ENCODE measurements around the gene IDI2.
"Not testable (repeated sequence)": the region's sequence is repeated elsewhere in the genome, so short reads cannot be mapped to it uniquely, and the experiment has no call there.

IDI2 gene

DNA sequence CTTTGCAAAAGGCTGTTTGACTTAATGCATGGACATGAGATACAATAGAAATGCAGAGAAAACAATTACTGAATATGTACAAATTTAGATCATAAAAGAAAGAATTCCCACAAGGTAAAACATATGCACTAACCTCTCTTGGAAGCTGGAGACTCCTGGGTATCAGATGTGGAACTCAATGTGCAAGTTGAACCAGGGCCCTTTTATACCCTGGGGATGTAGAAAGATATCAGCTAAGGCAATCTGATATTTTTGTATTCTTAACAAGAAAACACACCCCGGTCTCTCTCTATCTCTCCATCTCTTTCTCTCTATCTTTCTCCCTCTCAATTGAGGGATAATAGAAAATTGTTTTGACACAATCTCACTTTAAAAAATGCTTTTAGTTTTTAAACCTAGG, at the start of gene IDI2:
IDI2 (minus strand) TSS at position 177 of the 400 bp plus-strand sequence. CDS start 1,136 bp downstream, outside the sequence.
- DNase-seq, result no peak

DNA sequence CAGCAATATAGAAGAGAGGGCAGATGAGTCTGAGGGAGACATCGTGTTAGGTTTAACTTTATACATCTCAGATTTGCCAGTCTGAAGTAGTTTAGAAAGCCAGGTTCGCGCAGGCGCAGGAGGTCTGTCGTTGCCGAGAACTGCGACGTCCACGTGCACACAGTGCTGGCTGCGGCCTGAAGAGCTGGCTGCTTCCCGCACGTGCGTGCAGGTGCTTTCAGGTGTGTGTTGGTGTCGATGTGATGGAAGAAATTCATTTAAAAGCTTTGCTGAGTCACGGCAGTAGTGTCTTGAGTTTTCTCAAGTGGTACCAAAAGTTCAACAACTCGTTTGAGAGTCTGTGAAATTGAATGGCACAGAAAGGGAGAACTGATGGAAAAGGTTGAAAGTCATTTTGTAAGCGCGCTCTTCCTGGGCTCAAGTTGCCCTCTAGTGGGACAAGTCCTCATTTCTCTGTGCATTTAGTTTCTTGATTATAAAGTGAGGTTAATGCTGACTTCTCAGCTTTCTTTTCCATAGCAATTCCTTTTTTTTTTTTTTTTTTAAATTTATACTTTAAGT, 49.2 kb upstream of the IDI2 start:
- no peak for DNase-seq

DNA sequence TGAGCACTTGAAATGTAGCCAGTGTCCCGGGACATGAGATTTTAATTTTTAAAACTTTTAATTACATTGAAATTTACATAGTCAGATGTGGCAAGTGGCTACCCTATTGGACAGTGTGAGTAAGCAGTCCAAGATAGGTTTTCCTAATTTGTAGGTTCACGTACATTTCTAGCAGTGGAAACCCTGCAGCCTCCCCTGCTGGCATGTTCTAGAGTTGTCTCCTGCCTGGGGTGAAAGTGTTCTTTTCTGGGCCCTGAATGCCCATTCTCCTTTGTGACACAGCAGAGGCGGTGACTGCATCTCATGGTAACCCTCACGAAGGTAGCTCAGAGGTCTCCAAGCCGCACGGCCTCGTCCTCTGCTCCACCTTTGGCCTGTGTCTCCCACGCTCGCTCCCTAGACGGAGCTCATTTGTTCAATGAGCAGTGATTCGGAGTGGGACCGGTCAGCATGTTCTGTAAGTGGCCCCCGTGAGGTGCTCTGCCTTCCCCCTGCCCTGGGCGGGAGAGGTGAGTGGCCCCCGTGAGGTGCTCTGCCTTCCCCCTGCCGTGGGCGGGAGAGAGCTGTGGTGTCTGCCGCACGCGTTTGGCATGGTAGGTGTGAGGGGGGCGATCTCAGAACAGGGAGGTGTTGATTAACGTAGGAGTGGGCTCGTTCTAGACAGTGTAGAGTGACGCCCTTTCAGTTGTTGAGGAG, 48.5 kb upstream of the IDI2 start:
- no peak for DNase-seq

DNA sequence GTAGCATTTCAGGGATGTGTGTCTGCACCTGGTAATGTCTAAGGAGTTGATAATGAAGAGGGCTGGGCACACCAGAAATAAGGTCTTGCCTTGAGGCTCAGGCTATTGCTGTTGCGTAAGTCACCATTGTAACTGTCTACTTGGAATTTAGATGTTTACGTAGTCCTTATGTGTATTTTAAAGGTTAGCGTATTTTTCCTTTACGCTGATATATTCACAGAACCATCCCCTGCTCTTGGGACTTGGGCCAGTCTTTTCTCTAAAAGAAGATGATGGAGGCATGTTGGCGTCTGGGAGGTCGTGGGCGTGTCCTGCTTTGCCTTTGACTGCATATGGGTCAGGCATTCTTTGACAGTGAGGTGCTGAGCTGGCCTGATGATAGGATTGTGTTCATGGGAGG, 45.3 kb upstream of the IDI2 start:
- DNase-seq, result no peak

DNA sequence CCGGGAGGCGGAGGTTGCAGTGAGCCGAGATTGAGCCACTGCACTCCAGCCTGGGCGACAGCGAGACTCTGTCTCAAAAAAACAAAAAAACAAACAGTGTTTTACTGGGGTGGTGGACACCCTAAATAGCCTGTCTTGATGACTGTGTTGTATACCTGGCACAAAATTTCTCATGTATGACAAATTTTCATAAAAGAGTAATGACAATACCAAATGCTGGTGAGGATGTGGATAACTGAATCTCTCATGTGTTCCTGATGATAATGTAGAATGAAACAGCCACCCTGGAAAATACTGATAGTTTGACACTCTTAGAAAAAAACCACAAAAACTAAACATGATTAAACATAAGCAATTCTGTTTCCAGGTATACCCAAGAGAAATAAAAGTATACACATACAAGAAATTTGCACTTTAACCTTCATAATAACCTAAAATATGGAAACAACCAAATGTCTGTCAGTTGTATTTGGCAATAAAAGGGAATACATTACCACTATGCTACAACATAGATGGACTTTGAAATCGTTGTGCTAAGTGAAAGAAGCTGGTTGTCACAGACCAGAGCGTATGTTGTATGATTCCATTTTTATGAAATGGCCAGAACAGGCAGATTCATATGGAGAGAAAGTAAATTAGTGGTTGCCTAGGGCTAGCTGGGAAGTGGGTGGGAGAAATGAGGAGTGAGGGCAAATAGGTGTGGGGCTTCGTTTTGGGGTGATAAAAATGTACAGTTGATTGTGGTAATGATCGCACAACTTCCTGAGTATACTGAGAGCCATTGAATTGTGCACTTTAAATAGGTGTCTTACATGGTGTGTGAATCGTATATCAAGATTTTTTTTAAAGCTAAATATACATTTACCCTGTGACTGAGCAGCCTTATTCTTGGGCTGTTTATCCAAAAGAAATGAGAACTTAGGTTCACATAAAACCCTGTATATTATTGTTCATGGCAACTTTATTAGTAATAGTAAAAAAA, 43.0 kb upstream of the IDI2 start:
- DNase-seq, result no peak

DNA sequence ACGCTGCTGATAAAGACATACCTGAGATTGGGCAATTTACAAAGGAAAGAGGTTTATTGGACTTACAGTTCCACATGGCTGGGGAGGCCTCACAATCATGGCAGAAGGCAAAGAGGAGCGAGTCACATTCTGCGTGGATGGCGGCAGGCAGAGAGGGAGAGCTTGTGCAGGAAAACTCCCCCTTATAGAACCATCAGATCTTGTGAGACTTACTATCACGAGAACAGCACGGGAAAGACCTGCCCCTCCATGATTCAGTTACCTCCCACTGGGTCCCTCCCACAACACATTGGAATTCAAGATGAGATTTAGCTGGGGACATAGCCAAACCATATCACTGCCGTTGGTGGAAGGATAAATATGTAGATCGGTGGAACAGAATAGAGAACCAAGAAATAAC, 41.1 kb upstream of the IDI2 start:
- DNase-seq, result not testable (repeated sequence)

DNA sequence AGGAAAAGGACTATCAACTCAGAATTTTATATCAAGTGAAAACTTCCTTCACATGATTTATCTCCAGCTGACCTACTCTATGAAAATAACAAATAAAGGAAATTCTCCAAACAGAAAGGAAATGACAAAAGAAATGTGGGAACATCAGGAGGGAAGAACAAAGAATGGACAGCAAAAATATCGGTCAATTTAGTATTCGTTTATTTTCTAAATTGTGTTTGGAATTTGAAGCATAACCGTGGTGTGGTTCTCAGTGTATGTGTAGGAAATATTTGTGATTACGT, 39.2 kb upstream of the IDI2 start:
- DNase-seq, result no peak

DNA sequence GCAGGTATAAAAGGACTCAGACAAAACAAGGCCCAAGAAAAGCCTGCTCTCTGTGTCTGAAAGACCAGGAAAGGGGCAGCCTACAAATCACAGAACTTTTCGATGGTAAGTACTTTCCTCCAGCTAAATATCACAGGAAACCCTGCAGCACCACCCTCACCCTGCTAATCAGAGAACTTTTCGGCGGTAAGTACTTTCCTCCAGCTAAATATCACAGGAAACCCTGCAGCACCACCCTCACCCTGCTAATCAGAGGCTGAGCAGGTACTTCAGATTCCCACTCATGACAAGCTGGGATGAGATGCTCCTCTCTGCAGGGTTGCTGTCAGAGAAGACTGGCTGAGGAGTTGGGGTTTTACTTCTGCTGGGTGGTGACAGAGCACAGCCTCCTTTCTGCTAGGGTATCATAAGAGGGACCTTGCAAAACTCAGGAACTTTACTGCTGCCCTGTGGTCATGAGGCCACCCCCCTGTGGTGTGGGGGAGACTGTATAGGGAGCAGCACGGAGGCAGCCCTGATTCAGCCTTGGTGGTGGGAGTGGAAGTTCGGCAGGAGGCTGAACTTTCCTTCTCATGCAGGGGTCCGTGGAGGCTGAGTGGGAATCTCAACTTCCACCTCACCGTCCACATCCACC, 37.7 kb upstream of the IDI2 start:
- DNase-seq, result no peak

DNA sequence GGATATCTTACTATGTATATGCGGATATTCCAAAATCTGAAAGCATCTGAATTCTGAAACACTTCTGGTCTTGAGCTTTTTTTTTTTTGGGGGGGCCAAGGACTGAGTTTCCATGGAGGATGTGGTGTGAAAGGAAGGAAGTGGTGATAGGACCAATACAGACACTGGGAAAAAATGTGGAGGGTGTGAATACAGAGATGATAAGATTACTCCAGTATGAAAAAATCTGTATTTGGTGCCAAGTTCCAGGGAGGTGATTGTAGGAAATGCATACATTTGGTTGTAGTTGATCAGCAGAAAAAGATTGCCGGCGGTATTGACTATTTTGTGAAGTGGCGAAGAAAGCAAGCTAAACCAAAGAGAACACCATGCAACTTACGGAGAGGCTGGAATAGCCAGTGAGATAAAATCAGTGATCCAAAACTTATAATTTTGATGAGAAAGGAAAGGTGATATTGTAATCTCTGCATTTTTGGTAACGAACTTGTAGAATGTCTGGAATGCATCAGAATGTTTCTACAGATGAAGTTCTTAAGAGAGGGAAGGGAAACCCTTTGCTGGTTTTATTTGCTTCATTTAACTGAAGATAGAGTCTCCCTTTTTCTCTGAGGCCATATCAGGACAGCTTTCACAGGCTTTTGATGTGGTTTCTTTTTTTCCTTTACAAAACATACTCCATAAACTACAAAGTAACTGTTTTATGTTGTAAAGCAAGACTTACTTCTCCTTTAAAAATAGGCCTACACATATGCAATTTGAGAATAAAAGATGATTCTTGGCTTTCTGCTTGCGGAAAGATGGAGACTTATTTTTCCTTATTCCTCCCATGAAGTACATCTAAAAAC, 36.5 kb upstream of the IDI2 start:
- no peak for DNase-seq

DNA sequence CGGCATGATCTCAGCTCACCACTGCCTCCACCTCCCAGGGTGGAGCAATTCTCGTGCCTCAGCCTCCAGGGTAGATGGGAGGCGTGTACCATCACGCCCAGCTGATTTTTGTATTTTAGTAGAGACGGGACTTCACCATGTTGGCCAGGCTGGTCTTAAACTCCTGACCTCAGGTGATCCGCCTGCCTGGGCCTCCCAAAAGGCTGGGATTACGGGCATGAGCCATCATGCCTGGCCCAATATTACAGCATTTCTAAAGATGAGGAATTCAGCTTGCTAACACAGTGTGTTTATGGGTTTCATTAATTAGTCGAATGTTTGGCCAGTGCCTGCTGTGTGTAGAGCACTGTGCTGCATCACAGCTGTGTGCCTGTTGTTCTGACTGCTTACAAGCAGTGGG, 34.2 kb upstream of the IDI2 start:
- DNase-seq, result no peak

DNA sequence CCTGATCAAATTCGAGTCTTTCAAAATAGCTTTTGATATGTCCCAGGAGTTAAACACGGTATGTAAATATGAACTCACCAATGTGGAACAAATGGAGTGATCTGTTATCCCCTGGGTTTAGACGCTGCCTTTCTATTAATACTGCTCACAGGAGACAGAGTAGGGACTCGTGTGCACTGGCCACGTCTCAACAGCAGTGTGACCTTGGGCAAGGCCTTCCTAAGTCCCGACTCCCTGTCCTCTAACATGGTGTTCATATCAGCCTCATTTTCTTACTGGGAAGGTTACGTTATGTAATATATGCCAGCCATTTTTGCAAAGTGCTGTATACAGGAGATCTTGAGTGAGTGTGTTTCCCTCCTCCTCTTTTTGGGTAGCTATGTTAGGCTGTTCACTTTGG, 32.4 kb upstream of the IDI2 start:
- DNase-seq, result no peak

DNA sequence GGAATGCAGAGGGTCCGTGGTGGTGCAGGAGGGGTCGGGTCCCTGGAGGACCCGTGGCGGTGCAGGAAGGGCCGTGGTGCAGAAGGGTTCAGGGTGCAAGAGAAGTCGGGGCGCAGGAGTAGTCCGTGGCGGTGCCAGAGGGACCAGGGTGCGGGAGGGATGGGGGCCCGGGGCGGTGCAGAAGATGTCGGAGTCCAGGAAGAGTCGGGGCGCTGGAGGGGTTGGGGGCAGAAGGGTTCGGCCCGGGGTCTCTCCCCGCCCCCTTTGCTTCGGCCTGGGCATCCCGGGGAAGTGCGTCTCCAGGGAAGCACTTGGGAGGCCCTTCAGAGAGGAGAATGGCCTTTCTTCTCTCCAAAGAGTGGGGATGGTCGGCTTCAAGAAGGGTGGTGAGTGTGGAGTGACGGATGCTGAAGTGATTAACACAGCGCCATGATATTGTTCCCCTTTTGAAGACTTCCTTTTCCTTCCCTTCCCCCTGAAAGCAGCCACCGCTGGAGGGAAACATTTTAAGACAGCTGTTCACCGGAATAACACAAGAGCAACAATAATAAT, 31.5 kb upstream of the IDI2 start:
- DNase-seq, result no peak

DNA sequence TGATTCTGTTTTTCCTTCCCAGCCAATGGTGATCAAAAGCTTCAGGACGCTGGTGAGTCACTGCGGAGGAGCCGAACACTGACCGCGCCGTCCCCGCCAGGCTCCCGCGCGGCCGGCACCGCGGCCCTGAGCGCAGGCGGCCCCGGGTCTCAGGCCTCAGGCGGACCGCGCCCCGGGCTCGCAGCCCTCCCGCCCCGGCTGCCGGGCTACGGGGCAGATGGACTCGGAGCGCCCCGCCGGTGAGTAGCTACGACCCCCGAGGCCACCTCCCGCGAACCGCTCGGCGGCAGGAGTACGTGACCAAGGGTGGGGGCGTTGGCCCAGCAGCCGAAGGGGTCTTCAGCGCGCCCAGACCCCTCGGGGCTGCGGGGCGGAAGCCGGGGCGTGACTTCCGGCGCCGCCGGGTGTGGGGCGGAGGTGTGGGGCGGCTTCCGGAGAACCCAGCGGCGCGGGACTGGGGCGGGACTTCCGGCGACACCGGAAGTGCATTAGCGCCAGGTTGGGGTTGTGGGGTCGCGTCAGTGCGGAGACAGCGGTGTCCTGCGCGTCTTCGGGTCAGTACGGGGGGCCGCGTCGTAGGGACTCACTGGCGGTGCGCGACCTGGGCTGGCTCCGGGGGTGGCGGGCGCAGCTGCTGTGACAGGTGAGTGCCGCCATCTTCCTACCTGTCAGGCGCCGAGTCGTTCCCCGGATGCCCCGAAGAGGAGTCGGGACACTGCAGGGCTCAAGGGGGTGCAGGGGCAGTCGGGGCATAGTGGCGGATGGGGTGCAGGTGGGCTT, 30.9 kb upstream of the IDI2 start, which contains the start of gene WDR37:
WDR37 (plus strand) TSS at position 60 of the 780 bp plus-strand sequence. CDS start 15,771 bp downstream, outside the sequence.
- peak in 50 of 51 donors; percentile 21 to 91 (median 78) for DNase-seq

DNA sequence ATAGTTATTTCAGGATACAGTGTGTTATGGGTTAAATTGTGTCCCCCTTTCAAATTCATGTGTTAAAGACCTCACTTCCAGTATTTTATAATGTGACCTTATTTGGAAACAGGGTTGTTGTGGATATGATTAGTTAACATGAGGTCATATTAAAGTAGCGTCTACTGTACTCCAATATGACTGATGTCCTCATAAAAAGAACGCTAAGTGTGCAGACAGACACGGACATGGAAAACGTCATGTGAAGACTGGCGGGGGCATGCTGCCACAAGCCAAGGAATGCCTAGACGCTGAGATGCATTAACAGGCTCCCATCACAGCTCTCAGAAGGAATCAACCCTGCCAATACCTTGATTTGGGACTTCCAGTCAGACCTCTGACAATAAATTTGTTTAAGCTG, 29.0 kb upstream of the IDI2 start:
- DNase-seq, result no peak

DNA sequence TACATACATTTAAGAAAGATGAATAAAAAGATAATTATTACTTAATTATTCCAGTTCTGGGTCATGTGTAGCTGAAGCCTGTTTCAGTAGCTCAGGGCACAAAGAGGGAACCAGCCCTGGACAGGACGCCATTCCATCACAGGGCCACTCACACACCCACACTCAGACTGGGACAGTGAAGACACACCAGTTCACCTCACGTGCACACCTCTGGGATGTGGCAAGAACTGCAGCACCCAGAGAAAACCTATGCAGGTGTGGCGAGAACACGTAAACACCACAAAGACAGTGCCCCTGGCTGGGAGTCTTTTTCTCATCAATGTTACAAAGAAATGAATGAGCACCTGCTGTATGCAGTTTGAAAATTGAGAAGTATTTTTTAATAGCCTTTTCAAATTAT, 24.9 kb upstream of the IDI2 start:
- no peak for DNase-seq

DNA sequence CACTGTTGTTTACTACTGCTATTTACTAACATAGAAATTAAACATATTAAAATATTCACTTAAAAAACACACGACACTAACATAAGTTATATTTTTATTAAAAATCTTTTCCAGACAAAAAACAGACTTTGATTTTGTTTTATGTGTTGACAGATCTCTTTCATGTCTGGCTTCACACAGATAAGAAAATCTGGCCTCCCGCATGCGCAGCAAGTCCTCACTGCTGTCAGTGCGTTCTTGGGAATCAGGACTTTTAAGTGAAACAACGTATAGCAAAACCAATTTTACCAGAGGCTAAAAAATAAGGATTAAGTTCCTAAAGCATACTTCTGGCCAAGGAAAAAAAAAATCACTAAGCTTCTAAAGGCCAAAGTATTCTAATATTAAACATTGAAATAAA, 24.5 kb upstream of the IDI2 start:
- no peak for DNase-seq

DNA sequence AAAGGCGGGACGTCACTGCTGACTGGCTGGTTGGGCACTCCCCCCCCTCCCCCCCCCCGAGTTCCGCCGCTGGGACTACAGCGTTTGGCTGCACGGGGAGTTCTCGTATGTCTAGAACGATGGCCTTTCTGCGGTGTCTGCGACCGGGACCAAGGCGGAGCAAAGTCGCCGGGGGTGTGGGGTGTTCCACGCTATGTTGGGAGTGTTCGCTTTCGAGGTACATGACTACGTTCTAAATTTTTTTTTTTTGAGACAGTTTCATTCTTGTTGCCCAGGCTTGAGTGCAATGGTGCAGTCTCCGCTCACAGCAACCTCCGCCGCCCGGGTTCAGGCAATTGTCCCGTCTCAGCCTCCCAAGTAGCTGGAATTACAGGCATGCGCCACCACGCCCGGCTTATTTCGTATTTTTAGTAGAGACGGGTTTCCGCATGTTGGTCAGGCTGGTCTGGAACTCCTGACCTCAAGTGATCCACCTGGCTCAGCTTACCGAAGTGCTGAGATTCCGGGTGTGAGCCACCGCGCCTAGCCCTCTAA, 23.8 kb upstream of the IDI2 start:
- peak in 1 of 51 donors; percentile 65 for DNase-seq

DNA sequence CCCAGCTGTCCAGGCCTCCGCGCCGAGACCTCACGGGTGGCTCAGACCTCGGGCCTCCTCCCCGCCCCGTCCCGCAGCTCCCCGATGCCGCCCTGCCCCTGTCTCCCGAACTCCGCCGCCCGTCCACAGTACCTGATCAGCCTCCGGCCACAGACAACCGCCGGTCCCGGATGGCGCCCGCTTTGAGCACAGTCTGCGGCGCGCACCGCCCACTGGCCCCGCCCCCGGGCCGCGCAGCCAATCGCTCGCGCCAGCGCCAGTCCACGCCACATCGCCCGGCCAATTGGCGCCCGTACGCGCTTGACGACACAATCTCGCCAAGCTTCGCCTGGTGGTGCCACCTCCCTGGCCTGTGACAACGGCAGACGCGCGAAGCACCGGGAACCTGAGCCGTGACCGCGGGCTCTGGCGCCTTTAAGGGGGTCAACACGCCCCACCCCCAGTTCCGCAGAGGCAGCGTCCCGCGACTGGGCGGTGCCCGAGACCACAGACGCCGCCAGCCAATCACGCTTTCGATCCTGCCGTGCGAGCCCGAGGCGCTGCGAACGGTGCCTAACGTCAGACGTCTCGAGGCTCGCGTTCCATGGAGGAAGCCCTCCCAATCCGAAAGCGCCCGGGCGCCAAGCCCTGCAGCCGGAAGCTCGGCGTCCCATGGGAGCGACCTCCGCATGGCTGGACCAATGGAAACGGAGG, 23.2 kb upstream of the IDI2 start, which contains the start of gene IDI1:
IDI1 (minus strand) TSS at position 388 of the 693 bp plus-strand sequence; CDS start at position 272, 116 bp downstream.
- DNase-seq, result peak; percentile 90 to 100 (median 99)

DNA sequence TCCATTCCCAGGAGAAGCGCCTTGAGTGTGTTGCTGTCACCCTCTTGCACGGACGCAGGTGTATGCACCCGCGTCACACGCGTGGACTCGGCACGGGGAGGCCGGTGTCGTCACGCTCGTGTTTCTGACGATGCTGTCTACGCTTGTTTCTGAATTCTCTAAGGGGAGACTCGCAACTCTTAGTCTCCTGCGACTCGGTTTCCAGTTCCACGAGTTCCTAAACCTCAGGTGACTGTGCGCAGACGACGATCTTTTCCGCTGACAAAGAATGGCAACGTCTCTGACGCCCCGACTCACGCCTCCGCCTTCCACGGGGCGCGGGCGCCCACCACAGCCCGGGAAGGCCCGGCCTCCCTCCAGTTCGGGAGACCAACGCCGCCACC, 22.7 kb upstream of the IDI2 start:
- peak in 10 of 51 donors; percentile 36 to 70 (median 60) for DNase-seq
